PC-9 (cell line): ENCODE data around the gene AGAP1. TPM values are rescaled to one million over a fixed set of nuclear protein-coding genes. Genes with fewer than 3 reads are reported as not detected.

Experiments
- BruUV-seq: library from RNA; stranded (reverse); fragments of 400-500 nt; replicated peaks from 2 replicates; lab custom pipeline; 2021; lab: Mats Ljungman, UMichigan
- CTCF ChIA-PET: fragments of 300-600 bp; sonication (Branson Sonifier 250); formaldehyde crosslinking; loops from one replicate; lab custom pipeline; 2022; ENCODE audit warnings: antibody characterized with exemption; lab: Charles Lee
- POLR2A ChIA-PET: fragments of 300-600 bp; sonication (Branson Sonifier 250); formaldehyde crosslinking; loops from one replicate; lab custom pipeline; 2022; ENCODE audit warnings: antibody characterized with exemption; ENCODE audit not compliant: unreplicated experiment; lab: Charles Lee
- DNase-seq, 2 experiments: peaks; one replicate each; pipeline versions ENCODE4 v3.0.0 to v3.0.0-alpha.2; 2015 to 2022; ENCODE audit warnings: mixed read lengths in 1 of 2
- H2AFZ ChIP-seq: fragments of 200-600 bp; sonication (generic); 2 replicates; pipeline ENCODE4 v1.8.1; 2017; ENCODE audit warnings: antibody characterized with exemption
- H3F3A ChIP-seq: fragments of 200-600 bp; sonication (generic); 2 replicates; pipeline ENCODE4 v1.8.1; 2017; ENCODE audit warnings: antibody characterized with exemption, mild to moderate bottlenecking, low read depth; ENCODE audit not compliant: insufficient read depth
- H3K27ac ChIP-seq: fragments of 200-600 bp; sonication (generic); 2 replicates; pipeline ENCODE4 v1.6.1; 2016; ENCODE audit warnings: mixed run types
- H3K27me3 ChIP-seq: fragments of 200-600 bp; sonication (generic); 2 replicates; pipeline ENCODE4 v1.6.1; 2016; ENCODE audit warnings: low read depth, mixed run types; ENCODE audit not compliant: insufficient read depth
- H3K36me3 ChIP-seq: fragments of 200-600 bp; sonication (generic); 2 replicates; pipeline ENCODE4 v1.6.1; 2016; ENCODE audit warnings: low read depth, mixed run types
- H3K4me1 ChIP-seq: fragments of 200-600 bp; sonication (generic); replicated peaks from 2 replicates; pipeline ENCODE4 v1.6.1; 2016; ENCODE audit warnings: mixed run types; ENCODE audit not compliant: insufficient read depth
- H3K4me2 ChIP-seq: fragments of 200-600 bp; sonication (generic); 2 replicates; pipeline ENCODE4 v1.6.1; 2017; ENCODE audit warnings: mixed run types
- H3K4me3 ChIP-seq: fragments of 200-600 bp; sonication (generic); 2 replicates; pipeline ENCODE4 v1.6.1; 2016; ENCODE audit warnings: mixed run types
- H3K79me2 ChIP-seq: fragments of 200-600 bp; sonication (generic); 2 replicates; pipeline ENCODE4 v1.6.1; 2017; ENCODE audit warnings: low read depth, mixed run types
- H3K9me2 ChIP-seq: fragments of 200-600 bp; sonication (generic); 2 replicates; pipeline ENCODE4 v1.8.1; 2017; ENCODE audit warnings: mild to moderate bottlenecking; ENCODE audit not compliant: insufficient read depth
- H3K9me3 ChIP-seq: fragments of 200-600 bp; sonication (generic); 2 replicates; pipeline ENCODE4 v1.8.1; 2016; ENCODE audit warnings: low read depth; ENCODE audit not compliant: insufficient read depth
- H4K20me1 ChIP-seq: fragments of 200-600 bp; sonication (generic); 2 replicates; pipeline ENCODE4 v1.8.1; 2017; ENCODE audit not compliant: insufficient read depth
- EZH2 ChIP-seq: fragments of 200-600 bp; sonication (generic); IDR thresholded peaks from 2 replicates; pipeline ENCODE4 v1.8.0; 2017; ENCODE audit warnings: antibody characterized with exemption, low read depth
- intact Hi-C: fragments of 100-400 bp; cut with micrococcal nuclease; formaldehyde crosslinking; loops from one replicate; pipeline ENCODE4 v1.10.0; 2022; ENCODE audit not compliant: unreplicated experiment
- total RNA-seq: library from RNA; stranded (reverse); gene quantifications from 2 replicates; pipeline ENCODE4 v1.2.3, GENCODE V29; 2021
- TF ChIP-seq, protein P1 (sequence below): fragments of 200-600 bp; sonication (generic); conservative IDR thresholded peaks from 2 replicates; pipeline ENCODE4 v1.6.1; 2017; ENCODE audit warnings: mixed run types, antibody characterized with exemption, mild to moderate bottlenecking, moderate library complexity

AGAP1 gene
- total RNA-seq, 1 experiment from 2014 or later = 91.4 TPM

DNA sequence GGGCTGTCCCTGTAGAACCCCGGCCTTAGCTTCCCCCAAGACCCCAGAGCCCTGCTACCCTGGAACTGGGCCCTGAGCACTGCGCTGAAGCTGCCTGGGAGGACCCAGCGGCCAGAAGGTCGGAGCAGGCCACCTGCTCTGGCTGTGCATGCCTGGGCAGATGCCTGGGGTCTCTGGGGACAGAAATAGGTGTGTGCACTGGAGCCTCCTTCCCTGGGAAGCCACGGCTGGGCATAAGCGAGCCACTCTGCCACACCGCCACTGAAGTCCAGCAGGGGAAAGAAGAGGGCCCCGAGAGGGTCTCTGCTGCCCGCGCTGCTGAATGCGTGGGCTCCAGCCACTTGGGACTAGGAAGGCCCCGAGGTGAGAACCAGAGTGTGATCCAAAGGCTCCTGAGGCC, 667.7 kb downstream of the AGAP1 start:
- Histone ChIP-seq H3K36me3 (no peaks in the 10 kb centered on the region), H3K9me2 (no peaks in the 10 kb centered on the region), H3K9me3 (no peaks in the 10 kb centered on the region), H3K79me2 (no peaks in the 10 kb centered on the region), H3K27ac (no peak overlapping the region), H3K4me1 (no peaks in the 10 kb centered on the region), H4K20me1 (no peaks in the 10 kb centered on the region; the same call in 1 of the 2 replicates), H3F3A (peaks cover 4% of the 10 kb centered on the region; the same call in 1 of the 2 replicates), H3K4me3 (no peak overlapping the region), H2AFZ (no peak overlapping the region), H3K27me3 (no peaks in the 10 kb centered on the region), H3K4me2 (no peak overlapping the region)
- CTCF ChIA-PET = no interaction called here
- TF ChIP-seq, protein P1, sequence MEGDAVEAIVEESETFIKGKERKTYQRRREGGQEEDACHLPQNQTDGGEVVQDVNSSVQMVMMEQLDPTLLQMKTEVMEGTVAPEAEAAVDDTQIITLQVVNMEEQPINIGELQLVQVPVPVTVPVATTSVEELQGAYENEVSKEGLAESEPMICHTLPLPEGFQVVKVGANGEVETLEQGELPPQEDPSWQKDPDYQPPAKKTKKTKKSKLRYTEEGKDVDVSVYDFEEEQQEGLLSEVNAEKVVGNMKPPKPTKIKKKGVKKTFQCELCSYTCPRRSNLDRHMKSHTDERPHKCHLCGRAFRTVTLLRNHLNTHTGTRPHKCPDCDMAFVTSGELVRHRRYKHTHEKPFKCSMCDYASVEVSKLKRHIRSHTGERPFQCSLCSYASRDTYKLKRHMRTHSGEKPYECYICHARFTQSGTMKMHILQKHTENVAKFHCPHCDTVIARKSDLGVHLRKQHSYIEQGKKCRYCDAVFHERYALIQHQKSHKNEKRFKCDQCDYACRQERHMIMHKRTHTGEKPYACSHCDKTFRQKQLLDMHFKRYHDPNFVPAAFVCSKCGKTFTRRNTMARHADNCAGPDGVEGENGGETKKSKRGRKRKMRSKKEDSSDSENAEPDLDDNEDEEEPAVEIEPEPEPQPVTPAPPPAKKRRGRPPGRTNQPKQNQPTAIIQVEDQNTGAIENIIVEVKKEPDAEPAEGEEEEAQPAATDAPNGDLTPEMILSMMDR = no peak
- TF ChIP-seq EZH2 = no peak
- POLR2A ChIA-PET = no interaction called here
- intact Hi-C loops = no loop called here
- no peak for DNase-seq
- no TSS peak for BruUV-seq

DNA sequence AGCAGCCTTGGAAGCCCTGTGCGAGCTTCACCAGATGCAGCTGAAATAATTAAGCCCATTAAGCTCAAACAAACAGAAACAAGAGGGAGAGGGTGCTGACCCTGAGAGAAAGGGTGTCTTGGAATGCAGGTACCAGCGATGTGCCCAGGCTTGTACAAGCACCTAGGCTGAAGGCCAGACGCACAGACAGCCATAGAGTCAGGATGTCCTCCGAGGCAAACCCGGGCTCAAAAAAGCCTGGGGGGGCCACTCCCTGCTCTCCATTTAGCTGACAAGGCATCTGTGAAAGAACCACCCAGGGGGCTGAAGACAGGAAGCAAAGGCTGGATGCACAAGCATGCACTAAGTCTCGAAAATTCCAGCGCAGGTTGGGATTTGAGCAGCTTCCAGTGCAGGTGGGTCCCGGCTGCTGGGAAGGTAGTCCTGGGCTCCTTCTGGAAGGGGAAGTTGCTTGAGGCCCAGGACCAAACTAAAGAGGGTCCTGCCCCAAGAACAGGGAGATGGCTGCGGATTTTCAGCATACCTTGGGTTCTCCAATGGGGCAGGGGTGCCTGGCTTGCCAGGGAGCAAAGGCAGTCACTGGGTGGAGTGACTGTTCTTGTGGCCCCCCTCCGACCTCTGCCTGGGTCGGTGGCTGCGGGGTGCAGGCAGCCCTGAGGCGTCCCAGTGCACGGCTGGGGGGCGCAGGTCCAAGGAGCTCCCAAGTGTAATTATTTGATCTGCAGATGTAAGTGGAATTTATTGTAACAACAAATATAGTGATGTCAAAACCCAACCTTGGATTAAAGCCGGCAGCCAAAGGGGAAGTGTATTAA, 668.4 kb downstream of the AGAP1 start:
- ChIA-PET POLR2A (no interaction called here), CTCF (no interaction called here)
- Histone ChIP-seq H3K9me3 (no peaks in the 10 kb centered on the region), H3K4me3 (no peak overlapping the region), H3K36me3 (no peaks in the 10 kb centered on the region), H3K27me3 (no peaks in the 10 kb centered on the region), H4K20me1 (no peaks in the 10 kb centered on the region; the same call in 1 of the 2 replicates), H3K9me2 (no peaks in the 10 kb centered on the region), H3K27ac (no peak overlapping the region), H3K79me2 (no peaks in the 10 kb centered on the region), H3K4me1 (no peaks in the 10 kb centered on the region), H3F3A (peaks cover 4% of the 10 kb centered on the region; the same call in 1 of the 2 replicates), H3K4me2 (no peak overlapping the region), H2AFZ (no peak overlapping the region)
- intact Hi-C loops = no loop called here
- TF ChIP-seq, protein P1 = no peak
- no peak for TF ChIP-seq EZH2
- BruUV-seq = no TSS peak
- DNase-seq = no peak

DNA sequence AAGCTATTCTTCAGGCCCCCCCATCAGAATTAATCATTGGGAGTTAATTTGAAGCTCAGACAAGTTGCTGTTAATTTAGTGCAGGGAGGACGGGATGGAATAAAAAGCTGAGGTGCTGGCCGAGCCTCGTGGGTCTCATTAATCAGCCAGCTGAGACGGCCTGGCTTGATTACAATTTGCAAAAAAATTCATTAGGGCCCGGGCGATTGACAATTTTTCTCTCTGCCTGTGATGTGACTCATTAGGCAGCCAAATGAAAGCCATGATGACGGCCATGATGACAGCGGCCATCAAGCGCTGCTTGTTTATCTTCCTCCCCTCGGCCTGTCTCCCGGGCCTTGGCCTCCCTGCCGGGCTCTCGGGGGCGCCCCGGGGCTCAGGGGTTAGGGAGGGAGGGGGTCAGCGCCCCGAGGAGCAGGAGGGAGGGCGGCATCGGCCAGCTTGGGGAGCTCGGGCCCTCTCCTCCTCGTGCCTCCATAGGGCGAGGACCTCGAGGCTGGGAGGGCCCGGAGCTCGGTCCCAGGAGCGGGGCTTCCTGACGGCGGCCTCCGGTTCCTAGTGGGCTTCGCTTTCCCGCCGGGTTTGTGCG, 669.1 kb downstream of the AGAP1 start:
- H3K27ac ChIP-seq = no peak overlapping the region
- POLR2A ChIA-PET = no interaction called here
- intact Hi-C loops = no loop called here
- no peaks in the 10 kb centered on the region for H3K9me3 ChIP-seq
- no TSS peak for BruUV-seq
- no peaks in the 10 kb centered on the region for H3K4me1 ChIP-seq
- no peak for DNase-seq
- H3F3A ChIP-seq = peaks cover 4% of the 10 kb centered on the region; the same call in 1 of the 2 replicates
- H3K4me3 ChIP-seq = no peak overlapping the region
- no peak overlapping the region for H3K4me2 ChIP-seq
- H3K79me2 ChIP-seq = no peaks in the 10 kb centered on the region
- H2AFZ ChIP-seq = no peak overlapping the region
- CTCF ChIA-PET = no interaction called here
- H4K20me1 ChIP-seq = no peaks in the 10 kb centered on the region; the same call in 1 of the 2 replicates
- no peaks in the 10 kb centered on the region for H3K9me2 ChIP-seq
- TF ChIP-seq, protein P1 = no peak
- no peak for TF ChIP-seq EZH2
- no peaks in the 10 kb centered on the region for H3K36me3 ChIP-seq
- no peaks in the 10 kb centered on the region for H3K27me3 ChIP-seq
